ENCODE data around the gene OGFOD3. TPM values are rescaled to one million over a fixed set of nuclear protein-coding genes. Genes with fewer than 3 reads are reported as not detected.

Gene OGFOD3
- total and polyA plus RNA-seq, 9 of the 15 experiments (the other 6 are each of a cell fraction or from before 2014, with no cell fraction given): 0.69 to 44.7 (median 18.9) TPM

DNA sequence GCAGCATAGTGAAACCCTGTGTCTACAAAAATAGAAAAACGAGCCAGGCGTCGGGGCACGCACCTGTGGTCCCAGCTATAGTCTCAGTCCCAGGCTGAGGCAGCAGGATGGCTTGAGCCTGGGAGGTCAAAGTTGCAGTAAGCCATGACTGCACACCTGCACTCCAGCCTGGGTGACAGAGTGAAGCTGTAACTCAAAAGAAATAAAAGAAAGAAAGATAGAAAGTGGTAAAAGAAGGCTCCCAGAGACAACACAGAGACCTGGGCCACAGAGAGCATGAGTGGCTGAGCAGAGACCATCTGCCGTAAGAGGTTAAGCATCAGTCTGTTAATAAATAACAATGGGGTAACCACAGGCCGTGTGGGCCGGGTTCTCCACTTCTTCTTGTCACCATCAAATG is 15.5 kb downstream of the OGFOD3 start (continued):
- TF ChIP-seq AFF1 (IDR thresholded peaks at IDR 0.05; ENCODE audit: low read depth in 1 of 2, partially characterized antibody in 2 of 2) (no peak), SREBF1 (IDR thresholded peaks at IDR 0.05; ENCODE audit: borderline replicate concordance, low read depth, low read length) (no peak), RBM34 (IDR thresholded peaks at IDR 0.05; ENCODE audit: borderline replicate concordance, insufficient read depth, low read length) (no peak), HMG20A (CRISPR knock-in tag; conservative IDR thresholded peaks at IDR 0.05) (no peak), CBFA2T3 (IDR thresholded peaks at IDR 0.05) (no peak), IRF2 (CRISPR knock-in tag; IDR thresholded peaks at IDR 0.05) (no peak), MNT (conservative IDR thresholded peaks at IDR 0.05) (no peak)
- TF ChIP-seq, protein P1, sequence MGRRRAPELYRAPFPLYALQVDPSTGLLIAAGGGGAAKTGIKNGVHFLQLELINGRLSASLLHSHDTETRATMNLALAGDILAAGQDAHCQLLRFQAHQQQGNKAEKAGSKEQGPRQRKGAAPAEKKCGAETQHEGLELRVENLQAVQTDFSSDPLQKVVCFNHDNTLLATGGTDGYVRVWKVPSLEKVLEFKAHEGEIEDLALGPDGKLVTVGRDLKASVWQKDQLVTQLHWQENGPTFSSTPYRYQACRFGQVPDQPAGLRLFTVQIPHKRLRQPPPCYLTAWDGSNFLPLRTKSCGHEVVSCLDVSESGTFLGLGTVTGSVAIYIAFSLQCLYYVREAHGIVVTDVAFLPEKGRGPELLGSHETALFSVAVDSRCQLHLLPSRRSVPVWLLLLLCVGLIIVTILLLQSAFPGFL (CRISPR knock-in tag; IDR thresholded peaks at IDR 0.05): no peak
- TF ChIP-seq, protein P2, sequence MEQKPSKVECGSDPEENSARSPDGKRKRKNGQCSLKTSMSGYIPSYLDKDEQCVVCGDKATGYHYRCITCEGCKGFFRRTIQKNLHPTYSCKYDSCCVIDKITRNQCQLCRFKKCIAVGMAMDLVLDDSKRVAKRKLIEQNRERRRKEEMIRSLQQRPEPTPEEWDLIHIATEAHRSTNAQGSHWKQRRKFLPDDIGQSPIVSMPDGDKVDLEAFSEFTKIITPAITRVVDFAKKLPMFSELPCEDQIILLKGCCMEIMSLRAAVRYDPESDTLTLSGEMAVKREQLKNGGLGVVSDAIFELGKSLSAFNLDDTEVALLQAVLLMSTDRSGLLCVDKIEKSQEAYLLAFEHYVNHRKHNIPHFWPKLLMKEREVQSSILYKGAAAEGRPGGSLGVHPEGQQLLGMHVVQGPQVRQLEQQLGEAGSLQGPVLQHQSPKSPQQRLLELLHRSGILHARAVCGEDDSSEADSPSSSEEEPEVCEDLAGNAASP (IDR thresholded peaks at IDR 0.05): no peak
